Measurements from ENCODE around the gene FZD7. TPM values are rescaled to one million over a fixed set of nuclear protein-coding genes. Genes with fewer than 3 reads are reported as not detected.

Gene FZD7
- total and polyA plus RNA-seq, 3 donors from 2014 or later = 7.1 to 9.1 (median 8.3) TPM

DNA sequence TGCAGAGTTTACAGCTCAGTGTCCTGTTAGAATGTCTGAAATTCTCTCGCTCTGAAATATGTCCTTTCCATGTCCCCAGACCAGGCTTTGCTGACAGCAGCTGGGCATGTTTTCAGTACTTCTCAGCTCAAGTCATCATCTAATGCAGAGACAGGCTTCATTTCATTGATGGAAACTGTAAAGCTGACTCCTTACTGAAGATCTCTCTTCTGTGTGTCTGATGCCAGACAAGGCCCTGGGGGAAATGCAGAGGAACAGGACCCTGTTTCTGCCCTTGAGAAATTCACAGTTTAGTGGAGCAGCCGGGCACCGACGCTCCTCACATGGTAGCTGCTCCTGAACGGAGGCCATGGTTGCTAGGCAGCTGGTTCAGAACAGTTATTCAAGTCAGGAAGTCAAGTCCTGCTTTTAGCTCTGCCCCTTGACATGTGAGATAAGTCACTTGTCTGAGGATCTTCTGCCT is 24.6 kb upstream of the FZD7 start:
- intact Hi-C loops (cut with DNase I; ENCODE audit: low total_unique reads) = no loop called here
- no peak for DNase-seq
- no peak overlapping the region for H3K4me3 ChIP-seq
- no peaks in the 10 kb centered on the region for H3K9me3 ChIP-seq
- 46 to 67% methylated on average over 4 to 5 of the region's 5 CpGs for WGBS, 2 donors
- H3K36me3 ChIP-seq (ENCODE audit: low read depth, missing control alignments) = no peaks in the 10 kb centered on the region
- no peaks in the 10 kb centered on the region for H3K4me1 ChIP-seq
- no peaks in the 10 kb centered on the region for H3K27me3 ChIP-seq
- no peak for TF ChIP-seq POLR2A (IDR thresholded peaks at IDR 0.05)
- TF ChIP-seq, protein P1, sequence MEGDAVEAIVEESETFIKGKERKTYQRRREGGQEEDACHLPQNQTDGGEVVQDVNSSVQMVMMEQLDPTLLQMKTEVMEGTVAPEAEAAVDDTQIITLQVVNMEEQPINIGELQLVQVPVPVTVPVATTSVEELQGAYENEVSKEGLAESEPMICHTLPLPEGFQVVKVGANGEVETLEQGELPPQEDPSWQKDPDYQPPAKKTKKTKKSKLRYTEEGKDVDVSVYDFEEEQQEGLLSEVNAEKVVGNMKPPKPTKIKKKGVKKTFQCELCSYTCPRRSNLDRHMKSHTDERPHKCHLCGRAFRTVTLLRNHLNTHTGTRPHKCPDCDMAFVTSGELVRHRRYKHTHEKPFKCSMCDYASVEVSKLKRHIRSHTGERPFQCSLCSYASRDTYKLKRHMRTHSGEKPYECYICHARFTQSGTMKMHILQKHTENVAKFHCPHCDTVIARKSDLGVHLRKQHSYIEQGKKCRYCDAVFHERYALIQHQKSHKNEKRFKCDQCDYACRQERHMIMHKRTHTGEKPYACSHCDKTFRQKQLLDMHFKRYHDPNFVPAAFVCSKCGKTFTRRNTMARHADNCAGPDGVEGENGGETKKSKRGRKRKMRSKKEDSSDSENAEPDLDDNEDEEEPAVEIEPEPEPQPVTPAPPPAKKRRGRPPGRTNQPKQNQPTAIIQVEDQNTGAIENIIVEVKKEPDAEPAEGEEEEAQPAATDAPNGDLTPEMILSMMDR (IDR thresholded peaks at IDR 0.05) = no peak
- no peak overlapping the region for H3K27ac ChIP-seq

DNA sequence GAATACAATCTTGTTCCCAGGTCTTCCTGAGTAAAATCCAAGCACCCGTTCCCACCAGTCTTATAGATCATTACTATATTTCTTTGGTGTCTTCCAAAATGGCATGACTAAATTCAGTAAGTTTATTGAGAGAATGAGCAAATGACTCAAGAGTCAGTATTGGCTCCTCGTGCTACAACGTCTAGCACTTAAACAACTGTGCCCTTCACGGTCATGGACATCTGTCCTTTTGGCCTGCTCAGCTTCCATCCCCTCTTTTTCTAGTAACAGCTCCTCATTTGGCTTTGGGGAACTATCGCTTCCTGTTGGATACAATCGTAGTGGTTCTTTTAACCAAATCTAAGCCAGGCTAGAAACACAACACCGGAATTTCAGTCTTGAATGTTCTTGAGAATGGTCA is 24.1 kb upstream of the FZD7 start:
- no peak for DNase-seq
- WGBS, 2 donors = 65 to 86% methylated on average over 7 of the region's 7 CpGs
- Histone ChIP-seq H3K27me3 (no peaks in the 10 kb centered on the region), H3K4me1 (no peaks in the 10 kb centered on the region), H3K4me3 (no peak overlapping the region), H3K36me3 (ENCODE audit: low read depth, missing control alignments) (no peaks in the 10 kb centered on the region), H3K9me3 (no peaks in the 10 kb centered on the region), H3K27ac (no peak overlapping the region)
- intact Hi-C loops (cut with DNase I; ENCODE audit: low total_unique reads) = no loop called here
- no peak for TF ChIP-seq POLR2A (IDR thresholded peaks at IDR 0.05)
- TF ChIP-seq, protein P1 (IDR thresholded peaks at IDR 0.05) = no peak

GRCh38 chr2:202014318-202014717 is 19.3 kb upstream of the FZD7 start:
- Histone ChIP-seq H3K27me3 (no peaks in the 10 kb centered on the region), H3K27ac (no peak overlapping the region), H3K36me3 (ENCODE audit: low read depth, missing control alignments) (no peaks in the 10 kb centered on the region), H3K9me3 (no peaks in the 10 kb centered on the region), H3K4me3 (no peak overlapping the region), H3K4me1 (no peaks in the 10 kb centered on the region)
- DNase-seq = no peak
- WGBS, 2 donors = 64 to 66% methylated on average over 6 of the region's 6 CpGs
- intact Hi-C loops (cut with DNase I; ENCODE audit: low total_unique reads) = no loop called here
- TF ChIP-seq, protein P1 (IDR thresholded peaks at IDR 0.05) = no peak
- no peak for TF ChIP-seq POLR2A (IDR thresholded peaks at IDR 0.05)

DNA sequence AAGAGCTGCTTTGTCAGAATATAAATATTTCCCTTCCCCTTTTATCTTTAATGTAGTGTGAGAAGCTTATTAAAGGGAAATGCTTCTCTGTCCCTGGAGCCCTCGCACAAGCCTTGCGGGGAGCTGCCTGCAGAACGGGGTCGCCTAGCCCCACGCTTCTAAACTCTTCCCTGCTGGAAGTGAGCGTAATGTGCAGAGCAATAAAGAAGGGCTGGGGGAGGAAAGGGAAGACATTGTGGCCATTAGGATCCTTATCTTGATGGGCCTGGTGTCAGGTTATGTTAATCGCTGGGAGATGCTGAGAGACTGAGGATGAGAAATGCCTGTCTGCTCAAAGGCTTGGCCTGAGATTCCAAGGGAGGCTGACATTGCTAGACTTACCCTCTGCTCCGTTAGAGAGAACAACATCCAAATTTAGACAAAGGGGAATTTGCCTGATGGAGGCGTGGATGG is 18.9 kb upstream of the FZD7 start:
- no peaks in the 10 kb centered on the region for H3K9me3 ChIP-seq
- H3K36me3 ChIP-seq (ENCODE audit: low read depth, missing control alignments) = no peaks in the 10 kb centered on the region
- no peak overlapping the region for H3K4me3 ChIP-seq
- intact Hi-C loops (cut with DNase I; ENCODE audit: low total_unique reads) = no loop called here
- H3K4me1 ChIP-seq = no peaks in the 10 kb centered on the region
- no peak overlapping the region for H3K27ac ChIP-seq
- H3K27me3 ChIP-seq = no peaks in the 10 kb centered on the region
- WGBS, 2 donors = 64 to 65% methylated on average over 9 of the region's 9 CpGs
- TF ChIP-seq, protein P1 (IDR thresholded peaks at IDR 0.05) = no peak
- no peak for TF ChIP-seq POLR2A (IDR thresholded peaks at IDR 0.05)
- no peak for DNase-seq

GRCh38 chr2:202015471-202015870 is 18.2 kb upstream of the FZD7 start:
- H3K4me1 ChIP-seq = no peaks in the 10 kb centered on the region
- no peaks in the 10 kb centered on the region for H3K36me3 ChIP-seq (ENCODE audit: low read depth, missing control alignments)
- 80 to 89% methylated on average over 3 of the region's 3 CpGs for WGBS, 2 donors
- H3K27me3 ChIP-seq = no peaks in the 10 kb centered on the region
- TF ChIP-seq POLR2A (IDR thresholded peaks at IDR 0.05) = no peak
- TF ChIP-seq, protein P1 (IDR thresholded peaks at IDR 0.05) = no peak
- H3K27ac ChIP-seq = no peak overlapping the region
- intact Hi-C loops (cut with DNase I; ENCODE audit: low total_unique reads) = no loop called here
- no peak for DNase-seq
- H3K9me3 ChIP-seq = no peaks in the 10 kb centered on the region
- no peak overlapping the region for H3K4me3 ChIP-seq

Data from testis (tissue), 3 donors.